Activated T-helper 1 cell treated with anti-CD3 and anti-CD28 coated beads, Interleukin-2, amount 50 U/mL, for 16 hours (primary cell): ENCODE measurements around the gene TSPAN32.
"Not testable (repeated sequence)": the region's sequence is repeated elsewhere in the genome, so short reads cannot be mapped to it uniquely, and the experiment has no call there.

ENCODE experiments used
- DNase-seq, 2 donors: peaks; one replicate each; pipeline ENCODE4 v3.0.0-alpha.2; 2020; ENCODE audit warnings: low read depth in 1 of 2, low spot score in 1 of 2

Gene TSPAN32

DNA sequence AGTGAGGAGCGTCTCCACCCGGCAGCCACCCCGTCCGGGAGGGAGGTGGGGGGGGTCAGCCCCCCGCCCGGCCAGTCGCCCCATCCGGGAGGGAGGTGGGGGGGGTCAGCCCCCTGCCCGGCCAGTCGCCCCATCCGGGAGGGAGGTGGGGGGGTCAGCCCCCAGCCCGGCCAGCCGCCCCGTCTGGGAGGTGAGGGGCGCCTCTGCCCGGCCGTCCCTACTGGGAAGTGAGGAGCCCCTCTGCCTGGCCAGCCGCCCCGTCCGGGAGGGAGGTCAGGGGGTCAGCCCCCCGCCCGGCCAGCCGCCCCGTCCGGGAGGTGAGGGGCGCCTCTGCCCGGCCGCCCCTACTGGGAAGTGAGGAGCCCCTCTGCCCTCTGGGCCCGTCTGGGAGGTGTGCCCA is 30.8 kb downstream of the TSPAN32 start:
- DNase-seq = not testable (repeated sequence)

GRCh38 chr11:2333486-2334205 is 31.8 kb downstream of the TSPAN32 start:
- not testable (repeated sequence) for DNase-seq

DNA sequence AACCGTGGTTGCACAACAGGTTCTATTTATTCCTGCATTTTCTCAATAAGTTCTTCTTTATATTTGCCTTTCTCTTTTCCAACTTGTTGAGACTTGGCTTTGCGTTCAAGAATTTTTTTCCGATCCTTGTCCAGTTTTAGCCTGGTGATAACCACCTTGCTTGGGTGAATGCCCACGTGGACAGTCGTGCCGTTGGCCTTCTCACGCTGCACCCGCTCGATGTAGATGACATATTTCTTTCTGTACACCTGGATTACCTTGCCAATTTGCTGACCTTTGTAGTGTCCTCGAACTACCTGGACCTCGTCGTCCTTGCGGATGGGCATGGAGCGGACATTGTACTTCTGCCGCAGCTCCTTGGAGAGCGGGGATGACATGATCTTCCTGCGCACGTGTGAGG is 33.5 kb downstream of the TSPAN32 start:
- DNase-seq = not testable (repeated sequence)

DNA sequence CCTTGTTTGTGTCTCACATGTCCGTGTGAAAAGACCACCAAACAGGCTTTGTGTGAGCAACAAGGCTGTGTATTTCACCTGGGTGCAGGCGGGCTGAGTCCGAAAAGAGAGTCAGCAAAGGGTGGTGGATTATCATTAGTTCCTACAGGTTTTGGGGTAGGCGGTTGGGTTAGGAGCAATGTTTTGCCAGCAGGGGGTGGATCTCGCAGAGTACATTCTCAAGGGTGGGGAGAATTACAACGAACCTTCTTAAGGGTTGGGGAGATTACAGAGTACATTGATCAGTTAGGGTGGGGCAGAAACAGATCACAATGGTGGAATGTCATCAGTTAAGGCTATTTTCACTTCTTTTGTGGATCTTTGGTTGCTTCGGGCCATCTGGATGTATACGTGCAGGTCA is 36.9 kb downstream of the TSPAN32 start:
- not testable (repeated sequence) for DNase-seq

DNA sequence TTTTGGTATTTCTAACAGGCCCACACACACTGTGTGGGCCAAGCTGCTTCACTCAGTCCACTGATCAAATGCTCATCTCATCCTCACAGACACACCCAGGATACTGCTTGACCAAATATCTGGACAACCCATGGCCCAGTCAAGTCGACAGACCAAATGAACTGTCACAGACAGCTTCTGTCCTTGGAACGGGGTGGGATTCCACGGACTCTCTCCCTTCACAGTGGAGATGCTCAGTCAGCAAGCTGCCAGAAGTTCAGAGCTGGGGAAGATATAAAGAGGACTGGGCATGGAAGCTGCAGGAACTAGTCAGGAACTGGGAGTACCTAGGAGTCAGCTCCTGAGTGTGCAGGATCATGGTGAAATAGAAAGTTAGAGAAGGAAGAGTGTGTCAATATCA is 40.7 kb downstream of the TSPAN32 start:
- DNase-seq = no peak

- no peak for DNase-seq
Measured at GRCh38 chr11:2342981-2343380, 41.2 kb downstream of the TSPAN32 start.

GRCh38 chr11:2343502-2343901 is 41.7 kb downstream of the TSPAN32 start:
- no peak for DNase-seq

DNA sequence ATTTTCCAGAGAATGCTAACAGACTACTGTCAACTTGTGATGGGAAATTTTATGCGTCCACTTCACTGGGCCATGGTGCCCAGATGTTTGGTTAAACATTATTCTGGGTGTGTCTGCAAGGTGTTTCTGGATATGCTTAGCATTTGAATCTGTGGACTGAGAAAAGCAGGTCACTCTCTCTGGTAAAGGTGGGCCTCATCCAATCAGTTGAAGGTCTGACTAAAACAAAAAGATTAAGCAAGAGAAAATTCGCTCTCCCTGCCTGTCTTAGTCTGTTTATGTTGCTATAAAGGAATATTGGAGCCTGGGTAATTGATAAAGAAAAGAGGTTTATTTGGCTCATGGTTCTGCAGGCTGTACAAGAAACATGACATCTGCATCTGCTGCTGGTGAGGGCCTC is 43.2 kb downstream of the TSPAN32 start:
- DNase-seq = no peak

- DNase-seq = no peak
Measured at GRCh38 chr11:2346014-2346413, 44.2 kb downstream of the TSPAN32 start.

DNA sequence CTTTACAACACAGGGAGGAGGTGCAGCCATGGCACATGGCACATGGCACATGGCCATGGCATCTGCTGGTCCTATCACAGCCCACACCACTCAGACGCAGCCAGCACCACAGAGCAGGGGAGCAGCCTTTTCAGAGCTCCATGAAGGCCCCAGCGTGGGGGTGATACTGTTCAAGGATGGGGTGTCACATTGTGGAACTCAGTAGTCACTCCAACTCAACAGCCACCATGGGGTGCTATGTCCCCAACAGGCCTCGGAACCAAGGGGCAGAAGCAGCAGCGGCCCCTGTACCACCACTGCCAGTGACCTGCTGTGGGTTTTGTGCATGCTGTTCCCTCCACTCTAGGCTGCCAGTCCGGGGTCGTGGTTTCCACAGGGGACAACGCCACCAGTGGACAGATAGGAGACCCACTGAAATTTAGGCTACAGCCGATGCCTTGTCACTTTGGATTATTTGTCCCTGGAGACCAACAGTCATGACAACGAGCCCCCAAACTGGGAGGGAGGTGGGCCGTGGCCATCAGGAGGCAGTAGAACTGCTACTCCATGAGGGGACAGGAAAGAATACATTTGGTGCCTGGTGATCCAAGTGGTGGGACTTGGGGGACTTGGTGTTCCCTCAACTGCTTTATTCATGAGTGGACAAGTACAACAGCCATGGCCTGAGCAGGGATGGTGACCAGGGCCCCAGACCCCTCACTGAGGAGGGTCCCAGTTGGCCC is 44.9 kb downstream of the TSPAN32 start:
- DNase-seq = no peak

DNA sequence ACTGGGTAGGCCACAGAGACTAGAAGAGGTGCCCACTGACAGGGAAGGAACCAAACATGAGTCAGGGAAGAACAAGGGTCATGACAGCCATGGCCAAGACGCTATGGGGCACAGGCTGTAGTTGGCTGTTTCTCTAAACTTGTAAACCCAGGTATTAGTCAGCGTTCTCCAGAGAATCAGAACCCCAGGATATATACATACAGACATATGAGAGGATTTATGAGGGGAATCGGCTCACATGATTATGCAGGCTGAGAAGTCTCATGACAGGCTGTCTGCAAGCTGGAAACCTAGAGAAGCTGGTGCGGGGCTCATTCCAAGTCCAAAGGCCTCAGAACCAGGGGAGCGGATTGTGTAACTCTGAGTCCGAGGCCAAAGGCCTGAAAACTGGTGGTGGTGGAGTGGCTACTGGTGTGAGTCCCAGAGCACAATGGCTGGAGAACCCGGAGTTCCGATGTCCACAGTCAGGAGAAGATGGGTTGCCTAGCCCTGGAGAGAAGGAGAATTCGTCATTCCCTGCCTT is 45.6 kb downstream of the TSPAN32 start:
- no peak for DNase-seq

DNA sequence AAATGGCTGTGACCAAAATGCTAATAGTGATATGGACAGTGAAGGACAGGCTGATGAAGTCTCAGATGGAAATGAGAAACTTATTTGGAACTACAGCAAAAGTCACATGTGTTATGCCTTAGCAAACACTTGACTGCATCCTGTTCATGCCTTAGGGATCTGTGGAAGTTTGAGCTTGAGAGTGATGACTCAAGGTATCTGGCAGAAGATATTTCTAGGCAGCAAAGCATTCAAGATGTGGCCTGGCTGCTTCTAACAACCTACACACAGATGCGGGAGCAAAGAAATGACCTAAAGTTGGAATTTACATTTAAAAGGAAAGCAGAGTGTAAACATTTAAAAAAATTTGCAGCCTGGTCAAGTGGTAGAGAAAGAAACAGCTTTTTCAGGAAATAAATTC is 47.2 kb downstream of the TSPAN32 start:
- no peak for DNase-seq

GRCh38 chr11:2351701-2352100 is 49.9 kb downstream of the TSPAN32 start:
- DNase-seq = no peak

- DNase-seq = no peak
Measured at GRCh38 chr11:2352420-2352819, 50.6 kb downstream of the TSPAN32 start.

DNA sequence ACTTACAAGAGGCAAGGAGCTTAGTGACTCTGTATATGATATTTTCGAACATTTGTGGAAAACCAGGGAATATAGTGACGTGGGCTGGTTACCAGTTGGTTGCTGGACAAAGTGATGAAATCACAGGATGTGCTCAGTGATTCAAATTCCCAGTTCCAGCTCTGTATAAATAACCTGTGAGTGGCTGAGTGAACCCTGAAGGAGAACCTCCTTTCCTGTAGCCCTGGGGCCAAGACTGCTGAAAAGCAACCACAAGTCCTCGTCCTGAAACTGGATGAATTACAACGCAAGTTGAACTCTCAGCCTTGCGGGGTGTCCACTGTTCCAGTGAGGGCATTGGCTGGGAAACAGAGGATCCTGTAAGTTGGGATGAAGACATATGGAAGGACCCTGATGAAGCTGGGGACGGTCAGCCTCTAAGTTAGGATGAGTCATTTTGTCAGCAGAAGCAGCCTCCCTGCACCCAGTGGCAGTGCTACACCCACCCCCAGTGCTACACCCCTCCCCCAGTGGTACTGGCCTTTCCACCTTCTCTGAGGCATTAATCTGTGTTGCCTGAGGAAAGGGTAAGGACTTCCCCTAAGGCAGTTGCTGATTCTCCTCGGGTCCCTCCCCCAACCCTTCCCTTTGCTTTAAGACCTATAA is 53.3 kb downstream of the TSPAN32 start:
- no peak for DNase-seq

- DNase-seq = no peak
Measured at GRCh38 chr11:2357246-2357645, 55.4 kb downstream of the TSPAN32 start.

DNA sequence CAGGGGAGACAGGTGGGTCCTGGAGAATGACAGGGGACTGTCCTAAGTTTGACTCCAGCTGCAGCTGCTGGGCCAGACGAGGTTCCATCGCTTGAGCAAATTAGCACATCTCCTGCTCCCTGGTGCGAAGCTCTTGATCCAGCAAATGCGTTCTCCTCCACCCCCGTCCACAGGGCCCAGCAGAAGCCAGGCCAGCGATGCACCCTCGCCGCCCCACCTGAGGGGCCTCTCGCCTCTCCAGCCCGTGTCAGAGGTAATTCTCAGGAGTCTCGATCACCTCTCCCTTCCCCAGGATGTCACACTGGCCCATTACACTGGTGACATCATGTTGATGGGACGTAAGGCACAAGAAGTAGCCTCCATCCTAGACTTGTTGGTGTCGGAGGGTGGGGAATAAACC is 55.8 kb downstream of the TSPAN32 start:
- not testable (repeated sequence) for DNase-seq

DNA sequence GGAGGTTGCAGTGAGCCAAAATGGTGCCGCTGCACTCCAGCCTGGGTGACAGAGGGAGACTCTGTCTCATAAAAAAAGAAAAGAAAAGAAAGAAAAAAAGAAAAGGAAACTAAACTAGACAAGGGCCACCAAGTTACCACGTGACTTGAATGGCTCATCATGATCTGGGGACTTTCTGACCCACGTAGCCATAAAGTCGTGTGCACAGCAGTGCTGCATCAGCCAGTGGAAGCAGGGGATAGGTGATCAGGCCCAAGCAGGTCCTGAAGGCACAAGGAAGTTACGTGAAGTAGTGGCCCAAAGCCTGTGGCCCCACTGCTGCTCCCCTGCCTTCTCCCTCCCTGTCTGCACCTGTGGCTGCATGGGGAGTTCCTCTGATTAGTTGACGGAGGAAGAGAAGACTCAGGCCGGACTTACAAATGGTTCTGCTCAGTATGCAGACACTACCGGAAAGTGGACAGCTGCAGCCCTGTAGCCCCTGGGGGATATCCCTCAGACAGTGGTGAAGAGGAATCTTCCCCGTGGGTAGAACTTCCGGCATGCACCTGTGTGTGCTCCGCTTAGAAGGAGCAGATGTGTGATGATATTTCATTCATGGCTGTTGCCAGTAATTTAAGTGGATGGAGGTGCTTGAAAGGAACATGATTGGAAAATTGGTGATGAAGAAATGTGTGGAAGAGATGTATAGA is 57.1 kb downstream of the TSPAN32 start:
- no peak for DNase-seq

DNA sequence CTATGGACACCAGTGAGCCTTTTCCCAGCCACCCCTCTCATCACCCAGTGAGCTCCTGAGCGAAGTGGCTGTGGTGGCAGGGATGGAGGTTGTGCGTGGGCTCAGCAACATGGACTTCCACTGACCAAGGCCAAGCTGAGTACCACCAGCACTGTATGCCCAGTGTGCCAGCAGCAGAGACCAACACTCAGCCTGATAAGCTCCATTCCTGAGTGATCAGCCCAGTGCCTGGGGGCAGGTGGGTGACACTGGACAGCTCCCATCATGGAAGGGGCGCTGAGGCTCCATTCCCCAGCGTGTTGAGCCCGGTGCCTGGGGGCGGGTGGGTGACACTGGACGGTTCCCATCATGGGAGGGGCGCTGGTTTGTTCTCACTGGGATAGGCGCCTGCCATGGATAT is 57.7 kb downstream of the TSPAN32 start:
- DNase-seq = no peak

DNA sequence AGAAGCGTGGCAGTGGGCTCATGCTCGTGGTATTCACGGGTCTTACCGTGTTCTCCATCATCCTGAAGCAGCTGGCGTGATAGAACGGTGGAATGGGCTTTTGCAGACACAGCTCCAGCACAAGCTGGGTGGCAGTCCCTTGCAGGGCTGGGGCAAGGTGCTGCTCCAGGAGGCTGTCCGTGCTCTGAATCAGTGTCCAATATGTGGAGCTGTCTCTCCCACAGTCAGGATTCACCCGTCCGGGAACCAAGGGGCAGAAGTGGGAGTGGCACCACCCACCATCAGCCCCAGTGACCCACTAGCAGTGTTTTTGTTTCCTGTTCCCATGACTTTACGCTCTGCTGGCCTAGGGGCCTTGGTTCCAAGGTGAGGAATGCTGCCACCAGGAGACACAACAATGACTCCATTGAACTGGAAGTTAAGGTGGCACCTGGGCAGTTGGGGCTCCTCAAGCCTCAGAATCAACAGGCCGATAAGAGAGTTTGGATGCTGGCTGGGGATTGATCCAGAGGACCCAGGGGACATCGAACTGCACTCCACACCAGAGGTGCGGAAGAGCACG is 58.3 kb downstream of the TSPAN32 start:
- DNase-seq = no peak

DNA sequence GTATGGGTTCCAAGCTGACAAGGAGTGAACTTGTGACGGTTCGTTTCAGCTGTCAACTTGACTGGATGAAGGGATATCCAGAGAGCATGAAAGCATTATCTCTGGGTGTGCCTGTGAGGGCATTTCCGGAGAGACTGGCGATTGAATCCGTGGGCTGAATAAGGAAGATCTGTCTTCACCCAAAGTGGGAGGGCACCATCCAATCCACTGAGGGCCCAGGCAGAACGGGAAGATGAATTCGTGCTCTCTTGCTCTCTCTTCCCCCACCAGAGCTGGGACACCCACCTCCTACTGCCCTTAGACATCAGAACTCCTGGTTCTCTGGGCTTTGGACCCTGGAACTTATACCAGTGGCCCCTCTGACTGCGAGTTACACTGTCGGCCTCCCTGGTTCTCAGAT is 59.8 kb downstream of the TSPAN32 start:
- no peak for DNase-seq
